Sigmoid colon (tissue), 7 donors: ENCODE results near the gene MTERF1. TPM values are rescaled to one million over a fixed set of nuclear protein-coding genes. Genes with fewer than 3 reads are reported as not detected.
"Not testable (repeated sequence)": the region's sequence is repeated elsewhere in the genome, so short reads cannot be mapped to it uniquely, and the experiment has no call there.

ENCODE experiments used
- DNase-seq: peaks from one replicate; pipeline ENCODE4 v3.0.0-alpha.2; 2019
- H3K27ac ChIP-seq, 4 donors: fragments of 200-600 bp; sonication (generic); one replicate each; pipeline ENCODE4 v1.5.1; 2016 to 2019; ENCODE audit warnings: mild to moderate bottlenecking in 1 of 4
- H3K27me3 ChIP-seq, 3 donors: fragments of 200-600 bp; sonication (generic); one replicate each; pipeline ENCODE4 v1.5.1; 2019; ENCODE audit warnings: mild to moderate bottlenecking in 1 of 3
- H3K36me3 ChIP-seq, 4 donors: fragments of 200-600 bp; sonication (generic); one replicate each; pipeline ENCODE4 v1.5.1; 2016 to 2019
- H3K4me1 ChIP-seq, 4 donors: fragments of 200-600 bp; sonication (generic); one replicate each; pipeline ENCODE4 v1.5.1; 2017 to 2019
- H3K4me3 ChIP-seq, 4 donors: fragments of 200-600 bp; sonication (generic); one replicate each; pipeline ENCODE4 v1.5.1; 2017 to 2019; ENCODE audit warnings: mild to moderate bottlenecking in 2 of 4, moderate library complexity in 1 of 4
- H3K9me3 ChIP-seq, 4 donors: fragments of 200-600 bp in 3 of 4; sonication (generic) in 3 of 4; one replicate each; pipeline versions ENCODE4 v1.5.1 to v1.6.1; 2013 to 2019
- CTCF ChIP-seq, 4 experiments: fragments of 450-650 bp in 3 of 4; fragments of 200-600 bp in 1 of 4; IDR thresholded peaks; one replicate each; pipeline ENCODE4 v1.5.1; 2016 to 2019; ENCODE audit warnings: antibody characterized with exemption in 4 of 4, mild to moderate bottlenecking in 3 of 4, moderate library complexity in 2 of 4
- EP300 ChIP-seq, 4 donors: sonication (generic); formaldehyde crosslinking; IDR thresholded peaks; one replicate each; pipeline ENCODE4 v1.6.1; 2017; ENCODE audit warnings: antibody characterized with exemption in 4 of 4
- POLR2A ChIP-seq, 2 donors: fragments of 450-650 bp; IDR thresholded peaks; one replicate each; pipeline ENCODE4 v1.6.1; 2016; ENCODE audit warnings: antibody characterized with exemption in 2 of 2, mild to moderate bottlenecking in 2 of 2, moderate library complexity in 2 of 2
- POLR2AphosphoS5 ChIP-seq, 4 donors: sonication (generic); formaldehyde crosslinking; IDR thresholded peaks; one replicate each; pipeline ENCODE4 v1.6.1; 2017; ENCODE audit warnings: antibody characterized with exemption in 4 of 4
- WGBS, 2 donors: extraction: QIAGEN DNeasy Blood & Tissue Kit; methylation state at CpG; one replicate each; pipeline ENCODE4 v1.1.7; 2013; 5-methylcytosine and 5-hydroxymethylcytosine counted together
- intact Hi-C: fragments of 100-400 bp; cut with DNase I; formaldehyde crosslinking; loops from one replicate; pipeline ENCODE4 v1.15.1; 2023
- polyA plus RNA-seq, 3 donors: library from polyadenylated mRNA; stranded (reverse); fragments of 200-250 nt; gene quantifications; one replicate each; pipeline ENCODE4 v1.2.3, GENCODE V29; 2013
- total RNA-seq, 4 donors: library from RNA; depleted of rRNA; stranded (reverse); fragments of >200 nt; gene quantifications; one replicate each; pipeline ENCODE4 v1.1.0, GENCODE V29; 2016
- donor health status: healthy with polysubstance abuse.
- donor health status: Bipolar disorder and iron deficiency.
- donor health status: healthy.

MTERF1 gene
- total and polyA plus RNA-seq, 7 donors = 6.6 to 11.6 (median 9.5) TPM

DNA sequence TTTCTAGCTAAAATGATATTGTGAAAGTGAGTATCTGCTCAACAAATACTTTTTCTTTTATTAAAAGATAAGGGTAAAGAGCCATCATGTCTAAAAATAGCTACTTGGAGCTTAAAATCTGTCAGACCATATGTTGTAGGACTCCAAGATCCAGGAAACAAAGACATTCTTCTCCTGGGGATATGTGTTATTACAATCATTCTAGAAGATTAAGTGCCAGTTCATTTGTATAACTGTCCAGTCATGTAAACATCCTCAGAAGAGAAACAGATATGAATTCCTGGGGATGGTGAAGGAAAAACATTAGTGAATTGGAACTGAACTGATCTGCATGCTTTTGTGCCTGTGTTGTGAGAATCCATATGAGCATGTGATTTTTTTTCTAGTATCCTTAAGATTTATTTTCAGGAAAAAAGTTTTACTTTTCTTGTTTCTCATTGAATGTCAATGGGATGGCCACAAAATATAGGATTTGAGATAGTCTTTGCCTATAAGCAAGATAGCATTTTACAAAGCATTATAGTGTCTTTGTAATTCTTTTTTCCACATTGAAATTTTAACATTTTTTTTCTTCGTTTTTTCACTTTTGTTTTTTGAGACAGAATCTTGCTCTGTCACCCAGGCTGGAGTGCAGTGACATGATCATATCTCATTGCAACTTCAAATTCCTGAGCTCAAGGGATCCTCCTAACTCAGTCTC is 14.4 kb upstream of the MTERF1 start:
- H3K36me3 ChIP-seq = no peaks in the 10 kb centered on the region
- intact Hi-C loops = no loop called here
- H3K4me1 ChIP-seq = peaks cover 0 to 17% (median 15%) of the 10 kb centered on the region in 4 donors
- H3K9me3 ChIP-seq = no peaks in the 10 kb centered on the region
- H3K27me3 ChIP-seq = no peaks in the 10 kb centered on the region
- TF ChIP-seq POLR2AphosphoS5 (IDR thresholded peaks at IDR 0.05) = peak in 2 of 4 donors; percentile 74 to 76
- TF ChIP-seq CTCF (IDR thresholded peaks at IDR 0.05) = no peak
- no peak for TF ChIP-seq POLR2A (IDR thresholded peaks at IDR 0.05)
- TF ChIP-seq EP300 (IDR thresholded peaks at IDR 0.05) = no peak
- H3K4me3 ChIP-seq = no peak overlapping the region
- WGBS, 2 donors = 74 to 75% methylated on average over 1 of the region's 1 CpG
- DNase-seq = no peak
- H3K27ac ChIP-seq = peak overlapping the region in 1 of 4 donors; percentile 2

DNA sequence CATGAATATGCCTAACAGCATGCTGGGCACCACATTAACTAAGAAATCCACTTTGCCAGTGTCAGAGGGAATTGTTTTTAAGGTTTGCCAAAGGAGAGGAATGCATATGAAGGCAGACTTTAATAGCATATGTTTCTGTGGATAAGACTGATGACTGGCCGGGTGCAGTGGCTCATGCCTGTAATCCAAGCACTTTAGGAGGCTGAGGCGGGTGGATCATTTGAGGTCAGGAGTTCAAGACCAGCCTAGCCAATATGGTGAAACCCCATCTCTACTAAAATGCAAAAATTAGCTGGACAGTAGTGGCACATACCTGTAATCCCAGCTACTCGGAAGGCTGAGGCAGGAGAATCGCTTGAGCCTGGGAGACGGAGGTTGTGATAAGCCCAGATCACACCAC is 13.2 kb upstream of the MTERF1 start:
- H3K27ac ChIP-seq, DNase-seq, intact Hi-C loops, H3K4me3 ChIP-seq, H3K27me3 ChIP-seq, H3K9me3 ChIP-seq, H3K36me3 ChIP-seq: not testable (repeated sequence)
- H3K4me1 ChIP-seq = peaks cover 0 to 17% (median 15%) of the 10 kb centered on the region in 4 donors
- 93 to 96% methylated on average over 5 of the region's 5 CpGs for WGBS, 2 donors

DNA sequence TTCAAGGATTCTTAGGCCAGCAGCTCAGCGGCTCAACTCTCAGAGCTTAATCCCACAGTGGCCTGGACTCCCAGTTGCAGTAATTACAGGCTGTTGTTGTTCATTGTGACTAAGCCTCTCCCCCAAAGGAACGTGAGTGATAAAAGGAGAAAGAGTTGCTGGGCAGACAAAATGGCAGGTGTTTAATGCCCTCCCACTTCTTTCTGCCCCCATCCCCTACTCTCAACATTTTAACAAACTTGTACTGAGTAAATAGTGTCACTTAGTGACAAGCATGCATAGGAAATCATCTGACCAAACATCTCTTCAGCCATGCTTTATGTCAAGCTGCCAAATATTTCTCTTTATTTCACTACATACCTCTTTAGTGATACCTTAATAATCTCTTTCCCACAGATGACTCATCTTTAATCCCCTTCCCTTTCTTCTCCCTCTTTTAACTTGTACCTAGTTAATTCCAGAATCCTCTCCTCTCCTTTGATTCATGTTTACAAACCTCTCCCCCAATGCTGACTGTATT is 12.4 kb upstream of the MTERF1 start:
- no peak for TF ChIP-seq EP300 (IDR thresholded peaks at IDR 0.05)
- TF ChIP-seq POLR2AphosphoS5 (IDR thresholded peaks at IDR 0.05) = no peak
- TF ChIP-seq POLR2A (IDR thresholded peaks at IDR 0.05) = no peak
- no peak for TF ChIP-seq CTCF (IDR thresholded peaks at IDR 0.05)
- 55 to 60% methylated on average over 2 of the region's 2 CpGs for WGBS, 2 donors
- intact Hi-C loops = no loop called here
- Histone ChIP-seq H3K27ac (no peak overlapping the region), H3K4me3 (no peak overlapping the region), H3K27me3 (no peaks in the 10 kb centered on the region), H3K36me3 (no peaks in the 10 kb centered on the region), H3K9me3 (no peaks in the 10 kb centered on the region), H3K4me1 (peaks cover 0 to 17% (median 15%) of the 10 kb centered on the region in 4 donors)
- DNase-seq = no peak

DNA sequence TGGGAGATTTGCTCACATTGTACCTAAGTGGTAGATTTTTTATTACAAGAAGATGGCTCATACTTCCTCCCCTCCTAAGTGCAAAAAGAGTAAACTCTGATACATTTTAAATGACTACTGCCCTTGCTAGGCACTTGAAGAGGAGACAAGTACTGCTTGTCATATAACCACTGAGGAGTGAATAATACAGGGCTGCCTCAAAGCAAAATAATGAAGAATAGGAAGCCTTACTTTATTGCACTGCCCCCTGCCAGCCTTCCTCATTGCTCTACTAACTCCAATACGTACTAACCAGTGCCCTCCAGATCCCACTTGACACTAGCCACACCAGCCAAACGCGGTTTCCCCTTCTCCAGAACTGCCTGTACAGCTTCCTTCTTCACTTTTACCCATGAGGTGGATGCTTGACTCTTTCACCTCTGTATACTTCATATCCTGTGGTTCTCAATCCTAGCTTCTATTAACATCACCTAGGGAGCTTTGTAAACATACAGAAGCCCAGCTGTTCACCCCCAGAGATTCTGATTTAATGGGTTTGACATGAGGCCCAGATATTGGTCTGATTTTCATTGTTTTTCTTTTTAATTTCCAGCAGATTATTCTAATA is 11.7 kb upstream of the MTERF1 start:
- intact Hi-C loops = no loop called here
- no peaks in the 10 kb centered on the region for H3K27me3 ChIP-seq
- TF ChIP-seq CTCF (IDR thresholded peaks at IDR 0.05) (no peak), POLR2AphosphoS5 (IDR thresholded peaks at IDR 0.05) (no peak), POLR2A (IDR thresholded peaks at IDR 0.05) (no peak), EP300 (IDR thresholded peaks at IDR 0.05) (no peak)
- H3K9me3 ChIP-seq = no peaks in the 10 kb centered on the region
- no peak for DNase-seq
- H3K36me3 ChIP-seq = no peaks in the 10 kb centered on the region
- no peak overlapping the region for H3K27ac ChIP-seq
- H3K4me3 ChIP-seq = no peak overlapping the region
- WGBS, 2 donors = 57 to 66% methylated on average over 3 of the region's 3 CpGs
- peaks cover 0 to 17% (median 15%) of the 10 kb centered on the region in 4 donors for H3K4me1 ChIP-seq

DNA sequence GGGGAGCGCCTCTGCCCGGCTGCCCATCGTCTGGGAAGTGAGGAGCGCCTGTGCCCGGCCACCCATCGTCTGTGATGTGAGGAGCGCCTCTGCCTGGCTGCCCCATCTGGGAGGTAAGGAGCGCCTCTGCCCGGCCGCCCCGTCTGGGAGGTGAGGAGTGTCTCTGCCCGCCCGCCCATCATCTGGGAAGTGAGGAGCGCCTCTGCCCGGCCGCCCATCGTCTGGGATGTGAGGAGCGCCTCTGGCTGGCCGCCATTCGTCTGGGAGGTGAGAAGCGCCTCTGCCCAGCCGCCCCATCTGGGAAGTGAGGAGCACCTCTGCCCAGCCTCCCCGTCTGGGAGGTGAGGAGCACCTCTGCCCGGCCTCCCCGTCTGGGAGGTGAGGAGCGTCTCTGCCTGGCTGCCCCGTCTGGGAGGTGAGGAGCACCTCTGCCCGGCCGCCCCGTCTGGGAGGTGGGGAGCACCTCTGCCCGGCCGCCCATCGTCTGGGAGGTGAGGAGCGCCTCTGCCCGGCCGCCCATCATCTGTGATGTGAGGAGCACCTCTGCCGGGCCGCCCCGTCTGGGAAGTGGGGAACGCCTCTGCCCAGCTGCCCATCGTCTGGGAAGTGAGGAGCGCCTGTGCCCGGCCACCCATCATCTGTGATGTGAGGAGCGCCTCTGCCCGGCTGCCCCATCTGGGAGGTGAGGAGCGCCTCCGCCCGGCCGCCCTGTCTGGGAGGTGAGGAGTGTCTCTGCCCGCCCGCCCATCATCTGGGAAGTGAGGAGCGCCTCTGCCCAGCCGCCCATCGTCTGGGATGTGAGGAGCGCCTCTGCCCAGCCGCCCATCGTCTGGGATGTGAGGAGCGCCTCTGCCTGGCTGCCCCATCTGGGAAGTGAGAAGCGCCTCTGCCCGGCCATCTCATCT is 8.0 kb upstream of the MTERF1 start:
- not testable (repeated sequence) for H3K27me3 ChIP-seq, H3K4me3 ChIP-seq, H3K36me3 ChIP-seq, H3K27ac ChIP-seq, DNase-seq, H3K9me3 ChIP-seq, H3K4me1 ChIP-seq
- intact Hi-C loops = loop anchor here (10.0 kb wide), 3 partner anchors 126 to 246 kb away; partner anchors contain the start of gene CYP51A1
- WGBS, 2 donors = 97 to 98% methylated on average over 60 of the region's 60 CpGs

- H3K27ac ChIP-seq, H3K4me1 ChIP-seq, H3K36me3 ChIP-seq, H3K9me3 ChIP-seq, DNase-seq, H3K27me3 ChIP-seq, H3K4me3 ChIP-seq: not testable (repeated sequence)
- intact Hi-C loops = loop anchor here (10.0 kb wide), 3 partner anchors 127 to 247 kb away; partner anchors contain the start of gene CYP51A1
- 92 to 97% methylated on average over 54 of the region's 54 CpGs for WGBS, 2 donors
These were observed 7.1 kb upstream of the MTERF1 start for GRCh38 chr7:91887336-91888213.
